Measurements from ENCODE around the gene GTF2E1. TPM values are rescaled to one million over a fixed set of nuclear protein-coding genes. Genes with fewer than 3 reads are reported as not detected.
"Not testable (repeated sequence)": the region's sequence is repeated elsewhere in the genome, so short reads cannot be mapped to it uniquely, and the experiment has no call there.

GTF2E1 gene
- total RNA-seq, 1 donor from 2014 or later = 22.4 TPM

DNA sequence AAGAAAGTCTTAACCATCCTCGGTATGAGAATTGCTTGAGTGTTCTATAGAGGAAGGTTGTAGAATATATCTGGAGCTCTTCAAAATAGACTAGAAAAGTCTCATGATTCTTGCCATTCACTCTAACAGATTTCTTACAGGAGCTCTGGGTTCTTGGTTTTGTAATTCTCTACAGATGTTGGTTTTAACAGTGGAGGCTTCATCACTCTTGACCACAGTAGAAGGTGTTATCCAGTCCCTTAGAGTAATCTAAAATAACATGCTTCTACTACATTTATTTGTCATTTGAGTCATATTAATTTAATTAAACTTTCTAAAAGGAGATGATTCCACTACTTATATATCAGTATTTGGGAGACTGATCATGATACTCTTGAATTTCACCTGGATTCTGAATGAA is 9.7 kb downstream of the GTF2E1 start:
- Histone ChIP-seq H3K36me3 (ENCODE audit: control insufficient read depth, insufficient read depth, low read length) (no peaks in the 10 kb centered on the region), H3K4me3 (ENCODE audit: low read depth, low read length) (no peak overlapping the region), H3K27me3 (ENCODE audit: control insufficient read depth, insufficient read depth, low read length) (no peaks in the 10 kb centered on the region)
- DNase-seq (ENCODE audit: low read depth) (no peak), FAIRE-seq (no peak)
- TF ChIP-seq, protein P1, sequence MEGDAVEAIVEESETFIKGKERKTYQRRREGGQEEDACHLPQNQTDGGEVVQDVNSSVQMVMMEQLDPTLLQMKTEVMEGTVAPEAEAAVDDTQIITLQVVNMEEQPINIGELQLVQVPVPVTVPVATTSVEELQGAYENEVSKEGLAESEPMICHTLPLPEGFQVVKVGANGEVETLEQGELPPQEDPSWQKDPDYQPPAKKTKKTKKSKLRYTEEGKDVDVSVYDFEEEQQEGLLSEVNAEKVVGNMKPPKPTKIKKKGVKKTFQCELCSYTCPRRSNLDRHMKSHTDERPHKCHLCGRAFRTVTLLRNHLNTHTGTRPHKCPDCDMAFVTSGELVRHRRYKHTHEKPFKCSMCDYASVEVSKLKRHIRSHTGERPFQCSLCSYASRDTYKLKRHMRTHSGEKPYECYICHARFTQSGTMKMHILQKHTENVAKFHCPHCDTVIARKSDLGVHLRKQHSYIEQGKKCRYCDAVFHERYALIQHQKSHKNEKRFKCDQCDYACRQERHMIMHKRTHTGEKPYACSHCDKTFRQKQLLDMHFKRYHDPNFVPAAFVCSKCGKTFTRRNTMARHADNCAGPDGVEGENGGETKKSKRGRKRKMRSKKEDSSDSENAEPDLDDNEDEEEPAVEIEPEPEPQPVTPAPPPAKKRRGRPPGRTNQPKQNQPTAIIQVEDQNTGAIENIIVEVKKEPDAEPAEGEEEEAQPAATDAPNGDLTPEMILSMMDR (IDR thresholded peaks at IDR 0.05; ENCODE audit: insufficient read depth, low read length, severe bottlenecking) = no peak

DNA sequence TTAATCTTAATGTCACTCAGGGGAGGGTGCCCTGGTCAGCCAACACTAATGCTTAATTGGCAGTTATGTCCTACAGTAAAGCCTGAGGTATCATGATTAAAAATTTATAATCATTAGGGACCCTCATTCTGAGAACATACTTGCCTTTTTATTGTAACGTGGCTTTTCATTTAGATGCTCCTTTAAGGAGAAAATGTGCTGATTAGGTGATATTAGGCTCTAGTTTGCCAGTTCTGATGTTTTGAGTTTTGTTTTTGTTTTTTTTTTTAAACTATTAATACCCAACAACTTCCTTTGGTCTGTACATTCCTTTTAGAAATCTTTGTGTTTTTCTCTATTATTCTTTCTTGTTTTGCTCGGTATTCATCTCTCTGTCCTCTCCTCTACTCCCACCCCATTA is 10.3 kb downstream of the GTF2E1 start:
- FAIRE-seq (no peak), DNase-seq (ENCODE audit: low read depth) (no peak)
- Histone ChIP-seq H3K27me3 (ENCODE audit: control insufficient read depth, insufficient read depth, low read length) (no peaks in the 10 kb centered on the region), H3K4me3 (ENCODE audit: low read depth, low read length) (no peak overlapping the region), H3K36me3 (ENCODE audit: control insufficient read depth, insufficient read depth, low read length) (no peaks in the 10 kb centered on the region)
- TF ChIP-seq, protein P1 (IDR thresholded peaks at IDR 0.05; ENCODE audit: insufficient read depth, low read length, severe bottlenecking) = no peak

DNA sequence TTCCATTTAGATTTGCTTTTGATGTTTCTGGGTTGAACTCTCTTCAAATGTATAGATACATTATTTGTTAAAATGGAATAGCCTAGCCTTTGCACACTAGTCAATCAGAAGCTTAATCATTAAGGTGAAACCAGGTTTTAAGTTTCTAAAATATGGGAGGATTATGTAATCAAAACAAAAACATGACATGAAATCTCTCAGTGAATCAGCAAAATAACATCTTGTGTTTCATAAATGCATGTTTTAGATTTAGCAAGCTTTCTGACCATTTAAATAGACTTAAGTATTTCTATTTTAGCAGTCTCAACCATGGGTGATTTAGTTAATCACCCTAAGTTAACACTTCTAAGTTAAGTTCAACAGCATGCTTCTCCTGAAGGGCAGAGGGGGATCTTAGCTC is 11.3 kb downstream of the GTF2E1 start:
- no peak for FAIRE-seq
- H3K4me3 ChIP-seq (ENCODE audit: low read depth, low read length) = no peak overlapping the region
- TF ChIP-seq, protein P1 (IDR thresholded peaks at IDR 0.05; ENCODE audit: insufficient read depth, low read length, severe bottlenecking) = no peak
- peak; percentile 42 for DNase-seq (ENCODE audit: low read depth)
- no peaks in the 10 kb centered on the region for H3K36me3 ChIP-seq (ENCODE audit: control insufficient read depth, insufficient read depth, low read length)
- H3K27me3 ChIP-seq (ENCODE audit: control insufficient read depth, insufficient read depth, low read length) = no peaks in the 10 kb centered on the region

DNA sequence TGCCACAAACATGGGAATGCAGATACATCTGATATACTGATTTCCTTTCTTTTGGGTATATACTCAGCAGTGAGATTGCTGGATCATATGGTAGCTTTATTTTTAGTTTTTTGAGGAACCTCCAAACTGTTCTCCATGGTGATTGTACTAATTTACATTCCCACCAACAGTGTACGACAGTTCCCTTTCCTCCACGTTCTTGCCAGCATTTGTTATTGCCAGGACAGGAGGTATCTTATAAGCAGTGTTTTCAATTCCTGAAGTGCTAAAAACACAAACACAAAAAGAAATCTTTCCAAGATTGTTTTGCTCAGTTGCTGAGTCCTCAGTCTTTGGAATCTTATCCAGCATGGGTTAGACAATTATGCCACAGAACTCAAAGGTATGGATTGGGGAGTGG is 13.5 kb downstream of the GTF2E1 start:
- FAIRE-seq (no peak), DNase-seq (ENCODE audit: low read depth) (no peak)
- H3K36me3 ChIP-seq (ENCODE audit: control insufficient read depth, insufficient read depth, low read length) = no peaks in the 10 kb centered on the region
- H3K4me3 ChIP-seq (ENCODE audit: low read depth, low read length) = no peak overlapping the region
- H3K27me3 ChIP-seq (ENCODE audit: control insufficient read depth, insufficient read depth, low read length) = no peaks in the 10 kb centered on the region
- TF ChIP-seq, protein P1 (IDR thresholded peaks at IDR 0.05; ENCODE audit: insufficient read depth, low read length, severe bottlenecking) = no peak

DNA sequence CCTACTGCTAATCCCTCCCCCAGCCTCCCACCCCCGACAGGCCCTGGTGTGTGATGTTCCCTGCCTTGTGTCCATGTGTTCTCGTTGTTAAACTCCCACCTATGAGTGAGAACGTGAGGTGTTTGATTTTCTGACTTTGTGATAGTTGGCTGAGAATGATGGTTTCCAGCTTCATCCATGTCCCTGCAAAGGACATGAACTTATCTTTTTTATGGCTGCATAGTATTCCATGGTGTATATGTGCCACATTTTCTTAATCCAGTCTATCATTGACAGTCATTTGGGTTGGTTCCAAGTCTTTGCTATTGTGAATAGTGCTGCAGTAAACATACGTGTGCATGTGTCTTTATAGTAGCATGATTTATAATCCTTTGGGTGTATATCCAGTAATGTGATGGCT is 16.0 kb downstream of the GTF2E1 start:
- not testable (repeated sequence) for H3K4me3 ChIP-seq (ENCODE audit: low read depth, low read length); FAIRE-seq; H3K36me3 ChIP-seq (ENCODE audit: control insufficient read depth, insufficient read depth, low read length); H3K27me3 ChIP-seq (ENCODE audit: control insufficient read depth, insufficient read depth, low read length); DNase-seq (ENCODE audit: low read depth)

DNA sequence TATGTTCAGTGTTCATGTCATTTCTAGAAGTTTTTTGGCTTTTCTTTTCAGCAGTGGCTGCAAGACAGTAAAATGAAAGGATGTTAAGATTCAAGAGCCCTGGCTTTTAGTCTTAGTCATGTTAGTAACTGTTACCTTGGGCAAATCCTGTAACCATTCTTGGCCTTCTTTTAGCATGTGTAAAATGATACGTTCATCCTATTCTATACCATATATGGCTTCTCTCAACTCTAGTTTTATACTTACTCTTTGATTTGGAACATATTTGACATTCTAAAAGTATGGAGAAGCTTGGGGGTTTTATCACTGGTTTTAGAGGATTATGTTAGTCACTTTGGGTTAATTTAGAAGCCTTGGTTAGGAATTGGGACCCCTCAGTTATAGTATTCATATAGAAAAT is 20.1 kb downstream of the GTF2E1 start:
- FAIRE-seq (no peak), DNase-seq (ENCODE audit: low read depth) (no peak)
- Histone ChIP-seq H3K4me3 (ENCODE audit: low read depth, low read length) (no peak overlapping the region), H3K36me3 (ENCODE audit: control insufficient read depth, insufficient read depth, low read length) (no peaks in the 10 kb centered on the region), H3K27me3 (ENCODE audit: control insufficient read depth, insufficient read depth, low read length) (no peaks in the 10 kb centered on the region)
- TF ChIP-seq, protein P1 (IDR thresholded peaks at IDR 0.05; ENCODE audit: insufficient read depth, low read length, severe bottlenecking) = no peak

Data from bronchial epithelial cell (primary cell).